SK-N-SH (cell line): ENCODE results near the gene OPTC. TPM values are rescaled to one million over a fixed set of nuclear protein-coding genes. Genes with fewer than 3 reads are reported as not detected.

Experiments used
- CTCF ChIA-PET: fragments of 300-600, 350-600 bp; formaldehyde crosslinking; extraction: SDS; loops from one replicate; lab custom pipeline; 2021; lab: Yijun Ruan, JAX
- POLR2A ChIA-PET: fragments of 350-600 bp; sonication (Branson Sonifier 250); formaldehyde crosslinking; extraction: SDS; loops from one replicate; lab custom pipeline; 2020; ENCODE audit warnings: antibody characterized with exemption, inconsistent platforms; lab: Yijun Ruan, JAX
- DNase-seq: peaks from one replicate; pipeline ENCODE4 v3.0.0; 2012
- H2AFZ ChIP-seq: fragments of 200-600 bp; sonication (generic); 2 replicates; pipeline ENCODE4 v1.8.1; 2016; ENCODE audit warnings: antibody characterized with exemption, mild to moderate bottlenecking, low read depth
- H3F3A ChIP-seq: fragments of 200-600 bp; sonication (generic); replicated peaks from 2 replicates; pipeline ENCODE3; 2016; ENCODE audit warnings: antibody characterized with exemption, mild to moderate bottlenecking; ENCODE audit not compliant: insufficient read depth
- H3K27ac ChIP-seq, 2 experiments: fragments of 200-500 bp in 1 of 2; fragments of 200-600 bp in 1 of 2; sonication (Bioruptor generic) in 1 of 2; sonication (generic), shearing (Covaris generic) in 1 of 2; 2 replicates each; pipeline versions ENCODE4 v1.5.1 to v1.6.1; 2014 to 2016; ENCODE audit warnings: low read depth in 2 of 2, inconsistent platforms in 1 of 2, low read length in 1 of 2, mild to moderate bottlenecking in 1 of 2, mixed read lengths in 1 of 2
- H3K27me3 ChIP-seq: fragments of 200-600 bp; sonication (generic), shearing (Covaris generic); 2 replicates; pipeline ENCODE4 v1.6.1; 2016; ENCODE audit warnings: mixed run types; ENCODE audit not compliant: insufficient read depth
- H3K36me3 ChIP-seq, 2 experiments: fragments of 200-500 bp in 1 of 2; fragments of 200-600 bp in 1 of 2; sonication (Bioruptor generic) in 1 of 2; sonication (generic) in 1 of 2; replicated peaks in 1 of 2; 2 replicates each; pipeline versions ENCODE3 to v1.5.1; 2014 to 2016; ENCODE audit warnings: low read length in 1 of 2, mild to moderate bottlenecking in 1 of 2; ENCODE audit not compliant: insufficient read depth in 2 of 2, control insufficient read depth in 1 of 2
- H3K4me1 ChIP-seq, 2 experiments: fragments of 200-500 bp in 1 of 2; fragments of 200-600 bp in 1 of 2; sonication (Bioruptor generic) in 1 of 2; sonication (generic), shearing (Covaris generic) in 1 of 2; 2 replicates each; pipeline versions ENCODE4 v1.5.1 to v1.6.1; 2014 to 2016; ENCODE audit warnings: low read depth in 1 of 2, low read length in 1 of 2, mixed run types in 1 of 2; ENCODE audit not compliant: insufficient read depth in 2 of 2, control insufficient read depth in 1 of 2
- H3K4me2 ChIP-seq: fragments of 200-600 bp; sonication (generic), shearing (Covaris generic); 2 replicates; pipeline ENCODE4 v1.6.1; 2017; ENCODE audit warnings: mixed run types
- H3K4me3 ChIP-seq, 2 experiments: fragments of 200-500 bp in 1 of 2; fragments of 200-600 bp in 1 of 2; sonication (Bioruptor generic) in 1 of 2; sonication (generic), shearing (Covaris generic) in 1 of 2; 2 replicates each; pipeline versions ENCODE4 v1.5.1 to v1.8.1; 2014 to 2016; ENCODE audit warnings: low read depth in 2 of 2, inconsistent platforms in 1 of 2, low read length in 1 of 2, mild to moderate bottlenecking in 1 of 2, mixed read lengths in 1 of 2, moderate library complexity in 1 of 2
- H3K79me2 ChIP-seq: fragments of 200-600 bp; sonication (generic); 2 replicates; pipeline ENCODE4 v1.8.1; 2017; ENCODE audit warnings: mild to moderate bottlenecking; ENCODE audit not compliant: insufficient read depth
- H3K9ac ChIP-seq: fragments of 200-600 bp; sonication (generic); 2 replicates; pipeline ENCODE4 v1.6.1; 2017; ENCODE audit warnings: mixed run types
- H3K9me2 ChIP-seq: fragments of 200-600 bp; sonication (generic); 2 replicates; pipeline ENCODE4 v1.6.1; 2017; ENCODE audit warnings: mixed run types
- H3K9me3 ChIP-seq: fragments of 200-600 bp; sonication (generic); 2 replicates; pipeline ENCODE4 v1.6.1; 2017; ENCODE audit warnings: mixed run types, mild to moderate bottlenecking, moderate library complexity
- H4K20me1 ChIP-seq: fragments of 200-600 bp; sonication (generic); 2 replicates; pipeline ENCODE4 v1.6.1; 2017; ENCODE audit warnings: mild to moderate bottlenecking, mixed run types; ENCODE audit not compliant: insufficient read depth
- CHD2 ChIP-seq: fragments of 150-350 bp; IDR thresholded peaks from 2 replicates; pipeline ENCODE4 v1.6.1; 2018; ENCODE audit warnings: low read length; ENCODE audit not compliant: partially characterized antibody
- ELF1 ChIP-seq: IDR thresholded peaks from 2 replicates; pipeline ENCODE4 v1.4.0; 2012
- FOXJ3 ChIP-seq: sonication (generic); formaldehyde crosslinking; IDR thresholded peaks from 2 replicates; pipeline ENCODE4 v1.5.1; 2020; ENCODE audit warnings: mild to moderate bottlenecking, missing genetic modification reagents
- FOXM1 ChIP-seq: IDR thresholded peaks from 2 replicates; pipeline ENCODE4 v1.4.0; 2012; ENCODE audit warnings: low read depth, mild to moderate bottlenecking
- IRF3 ChIP-seq: fragments of 150-350 bp; IDR thresholded peaks from 2 replicates; pipeline ENCODE4 v1.6.1; 2016; ENCODE audit warnings: mild to moderate bottlenecking, low read depth, low read length
- JUND ChIP-seq: IDR thresholded peaks from 2 replicates; pipeline ENCODE4 v1.4.0; 2012
- MXI1 ChIP-seq: IDR thresholded peaks from 2 replicates; pipeline ENCODE4 v1.6.1; 2012; ENCODE audit warnings: mild to moderate bottlenecking, low read depth, low read length, improper control_type of control experiment
- NFIC ChIP-seq: IDR thresholded peaks from 2 replicates; pipeline ENCODE4 v1.4.0; 2012; ENCODE audit warnings: borderline replicate concordance
- SMC3 ChIP-seq: IDR thresholded peaks from 2 replicates; pipeline ENCODE4 v1.6.1; 2012; ENCODE audit warnings: low read depth, low read length, improper control_type of control experiment
- TAF1 ChIP-seq: IDR thresholded peaks from 2 replicates; pipeline ENCODE4 v1.6.1; 2012; ENCODE audit warnings: low read depth, mild to moderate bottlenecking, low read length, moderate library complexity, borderline replicate concordance
- TCF12 ChIP-seq: IDR thresholded peaks from 2 replicates; pipeline ENCODE4 v1.4.0; 2012
- USF1 ChIP-seq: IDR thresholded peaks from 2 replicates; pipeline ENCODE4 v1.4.0; 2012; ENCODE audit warnings: low read depth, borderline replicate concordance
- ZBTB33 ChIP-seq: IDR thresholded peaks from 2 replicates; pipeline ENCODE4 v1.4.0; 2012; ENCODE audit warnings: low read depth, borderline replicate concordance
- WGBS: methylation state at CpG from one replicate; pipeline ENCODE4 v1.1.6; 2017; ENCODE audit warnings: low lambda C conversion rate; 5-methylcytosine and 5-hydroxymethylcytosine counted together
- polyA plus RNA-seq, 3 experiments: library from polyadenylated mRNA; depleted of rRNA; stranded (reverse); fragments of >200 nt; gene quantifications; 2 replicates each; pipeline ENCODE4 v1.2.3, GENCODE V29; 2012
- TF ChIP-seq, protein P1 (sequence below): fragments of 150-350 bp; IDR thresholded peaks from 2 replicates; pipeline ENCODE4 v1.6.1; 2017; ENCODE audit warnings: antibody characterized with exemption, low read length, low read depth, borderline replicate concordance

OPTC gene
- polyA plus RNA-seq, 1 of the 3 experiments (the other 2 are of a cell fraction): not detected

GRCh38 chr1:203499643-203500278, 5.8 kb downstream of the OPTC start:
- no peak overlapping the region for H3K9ac ChIP-seq
- H2AFZ ChIP-seq: no peak overlapping the region
- no peak overlapping the region for H3K4me2 ChIP-seq
- no peaks in the 10 kb centered on the region for H3K27me3 ChIP-seq
- no peaks in the 10 kb centered on the region for H3K36me3 ChIP-seq
- H3K4me1 ChIP-seq: peaks cover 0 to 6% of the 10 kb centered on the region in 2 experiments; a peak in 1 of 4 replicates
- H3F3A ChIP-seq: no peaks in the 10 kb centered on the region
- no peaks in the 10 kb centered on the region for H3K9me2 ChIP-seq
- H3K79me2 ChIP-seq: no peaks in the 10 kb centered on the region
- no peaks in the 10 kb centered on the region for H4K20me1 ChIP-seq
- ChIA-PET CTCF (interaction anchor here (1.5 to 1.8 kb wide), 4 partner anchors 12 to 202 kb away, joined by 9 to 14 read pairs (median 11); no protein-coding TSS in a partner anchor), POLR2A (no interaction called here)
- no peak for DNase-seq
- H3K27ac ChIP-seq: no peak overlapping the region
- no peaks in the 10 kb centered on the region for H3K9me3 ChIP-seq
- TF ChIP-seq MXI1 (no peak), ELF1 (no peak), IRF3 (no peak), JUND (no peak), TAF1 (no peak), CHD2 (no peak), SMC3 (no peak), TCF12 (no peak), USF1 (no peak)
- H3K4me3 ChIP-seq: no peak overlapping the region
- 99% methylated on average over 7 of the region's 7 CpGs for WGBS

DNA sequence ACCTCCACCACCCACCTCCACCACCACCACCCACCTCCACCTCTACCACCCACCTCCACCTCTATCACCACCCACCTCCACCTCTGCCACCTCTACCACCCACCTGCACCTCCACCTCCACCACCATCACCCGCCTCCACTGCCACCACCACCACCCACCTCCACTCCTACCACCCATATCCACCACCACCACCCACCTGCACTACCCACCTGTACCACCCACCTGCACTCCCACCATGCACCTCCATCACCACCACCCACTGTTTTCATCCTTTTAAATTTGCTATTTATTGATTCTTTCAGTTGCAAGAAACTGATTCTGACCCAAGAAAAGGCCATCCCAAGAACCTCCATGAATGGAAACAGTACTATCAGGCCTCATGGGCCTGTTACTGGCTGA, 6.3 kb downstream of the OPTC start:
- no peak overlapping the region for H3K4me2 ChIP-seq
- CTCF ChIA-PET: no interaction called here
- no peaks in the 10 kb centered on the region for H3K36me3 ChIP-seq
- no peak overlapping the region for H3K9ac ChIP-seq
- WGBS: 81% methylated on average over 1 of the region's 1 CpG
- no peaks in the 10 kb centered on the region for H3K27me3 ChIP-seq
- peaks cover 0 to 6% of the 10 kb centered on the region in 2 experiments; a peak in 1 of 4 replicates for H3K4me1 ChIP-seq
- TF ChIP-seq FOXJ3 (CRISPR knock-in tag) (no peak), NFIC (no peak), SMC3 (no peak), FOXM1 (no peak), ZBTB33 (no peak)
- TF ChIP-seq, protein P1, sequence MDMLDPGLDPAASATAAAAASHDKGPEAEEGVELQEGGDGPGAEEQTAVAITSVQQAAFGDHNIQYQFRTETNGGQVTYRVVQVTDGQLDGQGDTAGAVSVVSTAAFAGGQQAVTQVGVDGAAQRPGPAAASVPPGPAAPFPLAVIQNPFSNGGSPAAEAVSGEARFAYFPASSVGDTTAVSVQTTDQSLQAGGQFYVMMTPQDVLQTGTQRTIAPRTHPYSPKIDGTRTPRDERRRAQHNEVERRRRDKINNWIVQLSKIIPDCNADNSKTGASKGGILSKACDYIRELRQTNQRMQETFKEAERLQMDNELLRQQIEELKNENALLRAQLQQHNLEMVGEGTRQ: no peak
- TF ChIP-seq, all 33 proteins: peak for 0
- Histone ChIP-seq H3K27ac (no peak overlapping the region), H3K79me2 (no peaks in the 10 kb centered on the region), H4K20me1 (no peaks in the 10 kb centered on the region), H3F3A (no peaks in the 10 kb centered on the region), H3K9me2 (no peaks in the 10 kb centered on the region), H3K9me3 (no peaks in the 10 kb centered on the region), H2AFZ (no peak overlapping the region), H3K4me3 (no peak overlapping the region)
- no peak for DNase-seq
- POLR2A ChIA-PET: no interaction called here
